ENCODE measurements around the gene TEX55.

The TEX55 gene

GRCh38 chr3:119175872-119176756 is 30.1 kb downstream of the TEX55 start:
- no peaks in the 10 kb centered on the region for H3K36me3 ChIP-seq (ENCODE audit: control insufficient read depth in 2 of 2, insufficient read depth in 1 of 2, low read length in 2 of 2)
- H3K4me3 ChIP-seq (ENCODE audit: low read depth, low read length), result no peak overlapping the region
- H3K9me3 ChIP-seq (ENCODE audit: control insufficient read depth, insufficient read depth, low read depth, low read length), result no peaks in the 10 kb centered on the region
- ChIA-PET POLR2A (no interaction called here), CTCF (no interaction called here)
- no peak overlapping the region for H3K27ac ChIP-seq (ENCODE audit: extremely low read depth, low read depth, low read length)
- H3K4me1 ChIP-seq (ENCODE audit: control insufficient read depth, insufficient read depth, low read length), result no peaks in the 10 kb centered on the region
- TF ChIP-seq ZSCAN30 (tag by site-specific recombination; IDR thresholded peaks at IDR 0.05) (no peak), EGR2 (tag by site-specific recombination; IDR thresholded peaks at IDR 0.05; ENCODE audit: low read depth) (no peak), ZNF629 (tag by site-specific recombination; IDR thresholded peaks at IDR 0.05) (no peak), ZNF169 (tag by site-specific recombination; IDR thresholded peaks at IDR 0.05) (no peak), ZNF335 (tag by site-specific recombination; conservative IDR thresholded peaks at IDR 0.05) (no peak), ZNF341 (tag by site-specific recombination; IDR thresholded peaks at IDR 0.05; ENCODE audit: low read depth) (no peak), ZNF530 (tag by site-specific recombination; IDR thresholded peaks at IDR 0.05; ENCODE audit: low read depth) (no peak), ZNF26 (tag by site-specific recombination; IDR thresholded peaks at IDR 0.05) (no peak)
- TF ChIP-seq, protein P1, sequence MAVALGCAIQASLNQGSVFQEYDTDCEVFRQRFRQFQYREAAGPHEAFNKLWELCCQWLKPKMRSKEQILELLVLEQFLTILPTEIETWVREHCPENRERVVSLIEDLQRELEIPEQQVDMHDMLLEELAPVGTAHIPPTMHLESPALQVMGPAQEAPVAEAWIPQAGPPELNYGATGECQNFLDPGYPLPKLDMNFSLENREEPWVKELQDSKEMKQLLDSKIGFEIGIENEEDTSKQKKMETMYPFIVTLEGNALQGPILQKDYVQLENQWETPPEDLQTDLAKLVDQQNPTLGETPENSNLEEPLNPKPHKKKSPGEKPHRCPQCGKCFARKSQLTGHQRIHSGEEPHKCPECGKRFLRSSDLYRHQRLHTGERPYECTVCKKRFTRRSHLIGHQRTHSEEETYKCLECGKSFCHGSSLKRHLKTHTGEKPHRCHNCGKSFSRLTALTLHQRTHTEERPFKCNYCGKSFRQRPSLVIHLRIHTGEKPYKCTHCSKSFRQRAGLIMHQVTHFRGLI (tag by site-specific recombination; IDR thresholded peaks at IDR 0.05), result no peak
- TF ChIP-seq, protein P2, sequence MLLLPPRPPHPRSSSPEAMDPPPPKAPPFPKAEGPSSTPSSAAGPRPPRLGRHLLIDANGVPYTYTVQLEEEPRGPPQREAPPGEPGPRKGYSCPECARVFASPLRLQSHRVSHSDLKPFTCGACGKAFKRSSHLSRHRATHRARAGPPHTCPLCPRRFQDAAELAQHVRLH (tag by site-specific recombination; IDR thresholded peaks at IDR 0.05), result no peak

DNA sequence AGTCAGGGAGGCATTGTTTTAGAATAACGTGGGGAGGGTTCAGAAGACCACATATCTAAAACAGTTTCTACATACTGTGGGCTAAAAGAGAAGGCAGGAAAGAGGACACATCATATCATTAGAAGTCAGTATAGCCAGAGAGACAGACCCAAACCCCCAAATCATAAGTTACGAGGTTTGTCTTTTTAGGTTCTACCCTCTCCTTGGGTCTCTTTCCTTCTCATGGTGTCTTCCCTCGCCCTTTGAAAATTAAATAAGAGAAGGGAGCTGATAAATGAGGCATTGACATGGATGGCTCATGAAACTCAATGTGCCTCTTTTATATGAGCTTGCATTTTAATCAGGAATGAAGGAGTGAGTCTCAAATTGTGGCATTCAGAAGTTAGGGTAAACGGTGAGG is 30.8 kb downstream of the TEX55 start:
- no peak overlapping the region for H3K27ac ChIP-seq (ENCODE audit: extremely low read depth, low read depth, low read length)
- no peaks in the 10 kb centered on the region for H3K36me3 ChIP-seq (ENCODE audit: control insufficient read depth in 2 of 2, insufficient read depth in 1 of 2, low read length in 2 of 2)
- H3K9me3 ChIP-seq (ENCODE audit: control insufficient read depth, insufficient read depth, low read depth, low read length), result no peaks in the 10 kb centered on the region
- no peak overlapping the region for H3K4me3 ChIP-seq (ENCODE audit: low read depth, low read length)
- CTCF ChIA-PET, result no interaction called here
- H3K4me1 ChIP-seq (ENCODE audit: control insufficient read depth, insufficient read depth, low read length), result no peaks in the 10 kb centered on the region
- POLR2A ChIA-PET, result no interaction called here
- TF ChIP-seq ZNF777 (tag by site-specific recombination; IDR thresholded peaks at IDR 0.05; ENCODE audit: borderline replicate concordance) (no peak), ZBTB21 (tag by site-specific recombination; IDR thresholded peaks at IDR 0.05) (no peak), ZNF26 (tag by site-specific recombination; IDR thresholded peaks at IDR 0.05) (no peak)

DNA sequence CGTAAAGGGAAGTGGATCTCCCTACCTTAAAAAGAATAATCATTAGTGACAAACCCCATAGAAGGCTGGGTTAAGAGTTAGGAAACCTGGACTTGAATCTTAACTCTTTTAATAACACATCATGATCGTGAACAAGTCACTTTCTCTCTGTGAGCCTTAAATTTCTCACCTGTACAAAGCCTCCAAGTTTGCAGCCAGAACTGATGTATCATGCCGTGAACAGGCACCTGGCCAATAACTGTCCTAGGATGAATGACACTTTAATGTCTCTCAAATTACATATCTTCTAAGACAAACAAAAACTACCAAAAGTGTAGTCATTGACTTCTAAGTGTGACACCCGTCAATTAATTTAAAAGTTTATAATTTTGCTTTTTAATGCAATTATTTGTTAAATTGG is 31.4 kb downstream of the TEX55 start:
- CTCF ChIA-PET, result no interaction called here
- H3K9me3 ChIP-seq (ENCODE audit: control insufficient read depth, insufficient read depth, low read depth, low read length), result no peaks in the 10 kb centered on the region
- H3K4me3 ChIP-seq (ENCODE audit: low read depth, low read length), result no peak overlapping the region
- TF ChIP-seq ZNF658 (tag by site-specific recombination; IDR thresholded peaks at IDR 0.05) (no peak), ZNF768 (tag by site-specific recombination; IDR thresholded peaks at IDR 0.05) (no peak), ZNF610 (tag by site-specific recombination; IDR thresholded peaks at IDR 0.05; ENCODE audit: borderline replicate concordance) (no peak), ZNF114 (tag by site-specific recombination; IDR thresholded peaks at IDR 0.05) (no peak), ZNF133 (tag by site-specific recombination; IDR thresholded peaks at IDR 0.05) (no peak), ZNF843 (tag by site-specific recombination; IDR thresholded peaks at IDR 0.05) (no peak), ZIC2 (tag by site-specific recombination; IDR thresholded peaks at IDR 0.05) (no peak), HOXD13 (CRISPR knock-in tag; IDR thresholded peaks at IDR 0.05; ENCODE audit: borderline replicate concordance) (no peak), MZF1 (tag by site-specific recombination; IDR thresholded peaks at IDR 0.05; ENCODE audit: borderline replicate concordance) (no peak), ZNF571 (tag by site-specific recombination; IDR thresholded peaks at IDR 0.05) (no peak), ZBTB20 (tag by site-specific recombination; IDR thresholded peaks at IDR 0.05) (no peak), ZNF146 (tag by site-specific recombination; IDR thresholded peaks at IDR 0.05) (no peak), SCRT1 (tag by site-specific recombination; IDR thresholded peaks at IDR 0.05; ENCODE audit: borderline replicate concordance) (no peak), ZNF792 (tag by site-specific recombination; IDR thresholded peaks at IDR 0.05) (no peak)
- TF ChIP-seq, protein P3, sequence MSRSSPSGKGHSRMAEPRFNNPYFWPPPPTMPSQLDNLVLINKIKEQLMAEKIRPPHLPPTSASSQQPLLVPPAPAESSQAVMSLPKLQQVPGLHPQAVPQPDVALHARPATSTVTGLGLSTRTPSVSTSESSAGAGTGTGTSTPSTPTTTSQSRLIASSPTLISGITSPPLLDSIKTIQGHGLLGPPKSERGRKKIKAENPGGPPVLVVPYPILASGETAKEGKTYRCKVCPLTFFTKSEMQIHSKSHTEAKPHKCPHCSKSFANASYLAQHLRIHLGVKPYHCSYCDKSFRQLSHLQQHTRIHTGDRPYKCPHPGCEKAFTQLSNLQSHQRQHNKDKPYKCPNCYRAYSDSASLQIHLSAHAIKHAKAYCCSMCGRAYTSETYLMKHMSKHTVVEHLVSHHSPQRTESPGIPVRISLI (tag by site-specific recombination; IDR thresholded peaks at IDR 0.05), result no peak
- no peak overlapping the region for H3K27ac ChIP-seq (ENCODE audit: extremely low read depth, low read depth, low read length)
- no peaks in the 10 kb centered on the region for H3K4me1 ChIP-seq (ENCODE audit: control insufficient read depth, insufficient read depth, low read length)
- H3K36me3 ChIP-seq (ENCODE audit: control insufficient read depth in 2 of 2, insufficient read depth in 1 of 2, low read length in 2 of 2), result no peaks in the 10 kb centered on the region
- POLR2A ChIA-PET, result no interaction called here
